Liver (tissue), 9 donors: ENCODE measurements around the gene DEXI. TPM values are rescaled to one million over a fixed set of nuclear protein-coding genes. Genes with fewer than 3 reads are reported as not detected.

Experiments
- DNase-seq: peaks from one replicate; pipeline ENCODE4 v3.0.0-alpha.2; 2017; ENCODE audit warnings: low spot score
- H3K27ac ChIP-seq, 2 donors: one replicate each; pipeline ENCODE4 v1.7.0; 2013; ENCODE audit warnings: inconsistent platforms in 2 of 2, low read length in 2 of 2, control low read depth in 1 of 2, low read depth in 1 of 2, mild to moderate bottlenecking in 1 of 2
- H3K27me3 ChIP-seq, 4 donors: one replicate each; pipeline versions ENCODE4 v1.6.1 to v1.7.0; 2013; ENCODE audit warnings: low read length in 3 of 4, inconsistent platforms in 1 of 4, mild to moderate bottlenecking in 1 of 4, moderate library complexity in 1 of 4; ENCODE audit not compliant: control insufficient read depth in 4 of 4, insufficient read depth in 4 of 4
- H3K36me3 ChIP-seq, 4 donors: one replicate each; pipeline versions ENCODE4 v1.6.1 to v1.7.0; 2013; ENCODE audit warnings: low read length in 3 of 4, mild to moderate bottlenecking in 3 of 4, low read depth in 1 of 4, moderate library complexity in 1 of 4; ENCODE audit not compliant: control insufficient read depth in 4 of 4, insufficient read depth in 3 of 4
- H3K4me1 ChIP-seq, 4 donors: one replicate each; pipeline versions ENCODE4 v1.6.1 to v1.7.0; 2013; ENCODE audit warnings: low read length in 3 of 4, mild to moderate bottlenecking in 3 of 4, moderate library complexity in 1 of 4; ENCODE audit not compliant: control insufficient read depth in 4 of 4, insufficient read depth in 4 of 4
- H3K4me3 ChIP-seq, 3 donors: one replicate each; pipeline versions ENCODE4 v1.6.1 to v1.7.0; 2013; ENCODE audit warnings: low read length in 3 of 3, control low read depth in 1 of 3, low read depth in 1 of 3, mild to moderate bottlenecking in 1 of 3
- H3K9ac ChIP-seq, 2 donors: one replicate each; pipeline ENCODE4 v1.7.0; 2013; ENCODE audit warnings: low read length in 2 of 2, mild to moderate bottlenecking in 2 of 2, moderate library complexity in 2 of 2, control low read depth in 1 of 2, low read depth in 1 of 2
- H3K9me3 ChIP-seq, 4 donors: one replicate each; pipeline versions ENCODE4 v1.6.1 to v1.7.0; 2013; ENCODE audit warnings: low read length in 3 of 4; ENCODE audit not compliant: control insufficient read depth in 4 of 4
- EGR1 ChIP-seq, 2 donors: IDR thresholded peaks; 2 replicates each; pipeline ENCODE4 v1.6.1; 2016 to 2018; ENCODE audit warnings: antibody characterized with exemption in 2 of 2, low read depth in 2 of 2
- FOXA1 ChIP-seq: IDR thresholded peaks from 2 replicates; pipeline ENCODE4 v1.6.1; 2016; ENCODE audit warnings: antibody characterized with exemption
- FOXA2 ChIP-seq: IDR thresholded peaks from 2 replicates; pipeline ENCODE4 v1.6.1; 2016; ENCODE audit warnings: antibody characterized with exemption
- GABPA ChIP-seq, 2 donors: IDR thresholded peaks in 1 of 2; conservative IDR thresholded peaks in 1 of 2; 2 replicates each; pipeline ENCODE4 v1.6.1; 2016; ENCODE audit warnings: antibody characterized with exemption in 2 of 2, mild to moderate bottlenecking in 1 of 2, moderate library complexity in 1 of 2
- HNF4G ChIP-seq: IDR thresholded peaks from 2 replicates; pipeline ENCODE4 v1.6.1; 2016; ENCODE audit warnings: antibody characterized with exemption
- JUND ChIP-seq, 2 donors: IDR thresholded peaks; 2 replicates each; pipeline ENCODE4 v1.6.1; 2016; ENCODE audit warnings: antibody characterized with exemption in 2 of 2
- NR2F2 ChIP-seq: IDR thresholded peaks from 2 replicates; pipeline ENCODE4 v1.6.1; 2016; ENCODE audit warnings: antibody characterized with exemption
- RAD21 ChIP-seq, 2 donors: IDR thresholded peaks; 2 replicates each; pipeline ENCODE4 v1.6.1; 2016; ENCODE audit warnings: antibody characterized with exemption in 2 of 2, mild to moderate bottlenecking in 2 of 2
- TAF1 ChIP-seq: conservative IDR thresholded peaks from 2 replicates; pipeline ENCODE4 v1.6.1; 2016; ENCODE audit warnings: antibody characterized with exemption, mild to moderate bottlenecking
- WGBS: extraction: QIAGEN DNeasy Blood & Tissue Kit; methylation state at CpG from one replicate; pipeline ENCODE4 v1.1.7; 2013; 5-methylcytosine and 5-hydroxymethylcytosine counted together
- polyA plus RNA-seq, 2 donors: library from polyadenylated mRNA; stranded (reverse) in 1 of 2; unstranded in 1 of 2; fragments of 200-250 nt in 1 of 2; fragments of >200 nt in 1 of 2; fragmentation: Nextera tagmentation in 1 of 2; extraction: Ambion mirVana in 1 of 2; gene quantifications; one replicate each; pipeline versions ENCODE4 v1.2.1 to v1.2.3, GENCODE V29; 2013 to 2015
- total RNA-seq, 2 donors: library from RNA; depleted of rRNA; stranded (reverse); fragments of >200 nt; gene quantifications; one replicate each; pipeline ENCODE4 v1.2.3, GENCODE V29; 2014
- TF ChIP-seq, protein P1 (sequence below): IDR thresholded peaks from 2 replicates; pipeline ENCODE4 v1.6.1; 2016; ENCODE audit warnings: antibody characterized with exemption
- TF ChIP-seq, protein P2 (sequence below): IDR thresholded peaks from 2 replicates; pipeline ENCODE4 v1.6.1; 2016; ENCODE audit warnings: antibody characterized with exemption
- TF ChIP-seq, protein P3 (sequence below): fragments of 150-350 bp; IDR thresholded peaks from 2 replicates; pipeline ENCODE4 v1.5.1; 2017; ENCODE audit warnings: improper control_type of control experiment, low read depth, low read length; ENCODE audit not compliant: missing input control
- TF ChIP-seq, protein P4 (sequence below): IDR thresholded peaks from 2 replicates; pipeline ENCODE4 v1.6.1; 2016; ENCODE audit warnings: antibody characterized with exemption, mild to moderate bottlenecking
- TF ChIP-seq, protein P5 (sequence below): IDR thresholded peaks from 2 replicates; pipeline ENCODE4 v1.6.1; 2016; ENCODE audit warnings: antibody characterized with exemption
- donor health status: healthy.
- donor health status: healthy.
- donor health status: healthy.
- donor health status: healthy.
- donor health status: healthy.

The DEXI gene
- total and polyA plus RNA-seq, 4 donors: 13.6 to 69.9 (median 41.8) TPM

DNA sequence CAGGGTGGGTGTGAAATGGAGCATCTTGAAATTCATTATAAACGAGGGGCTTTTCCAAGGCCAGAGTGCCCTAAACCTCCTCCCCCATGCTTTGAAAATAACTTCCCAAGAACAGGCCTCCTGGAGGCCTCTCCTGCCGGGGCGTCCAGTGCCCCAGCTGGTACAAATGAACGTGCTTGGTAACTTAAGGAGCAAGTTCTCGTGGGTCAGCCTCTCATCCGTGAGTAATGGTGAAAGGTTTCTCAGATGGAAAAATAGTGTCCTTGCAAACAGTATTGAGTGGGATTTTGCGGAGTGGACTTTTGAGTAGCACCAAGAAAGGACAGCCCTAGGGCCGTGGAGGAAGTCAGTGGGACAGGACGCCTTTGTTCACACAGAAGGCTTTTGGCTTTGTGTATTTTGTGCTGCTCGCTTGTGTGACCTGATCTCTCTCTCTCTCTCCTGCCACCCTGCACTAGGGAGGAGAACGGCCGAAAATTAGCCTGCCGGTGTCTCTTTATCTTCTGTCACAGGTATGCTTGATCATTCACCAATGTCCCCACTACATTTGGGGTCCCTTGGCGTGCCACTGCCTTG, 36.7 kb upstream of the DEXI start:
- no peak for DNase-seq
- H3K27ac ChIP-seq: peak overlapping the region; percentile 46 to 55
- 96% methylated on average over 14 of the region's 14 CpGs for WGBS

DNA sequence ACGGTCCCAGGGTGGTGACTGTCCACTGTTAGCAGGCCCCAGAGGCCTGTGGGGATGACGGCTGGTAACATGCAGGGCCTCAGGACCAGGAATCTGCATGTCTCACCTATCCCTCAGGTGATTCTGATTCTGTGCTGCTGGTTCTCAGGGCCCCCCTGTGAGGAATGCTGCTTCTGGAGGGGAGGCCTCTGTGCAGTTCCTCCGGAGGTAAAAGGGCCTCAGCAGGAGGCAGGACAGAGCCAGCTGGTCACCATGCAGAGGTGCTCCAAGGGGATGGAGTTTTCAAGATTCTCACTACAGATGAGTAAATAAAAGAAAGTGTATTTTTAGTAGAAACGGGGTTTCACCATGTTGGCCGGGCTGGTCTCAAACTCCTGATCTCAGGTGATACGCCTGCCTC, 35.9 kb upstream of the DEXI start:
- peaks cover 0 to 10% (median 4%) of the 10 kb centered on the region in 4 donors for H3K4me1 ChIP-seq
- H3K36me3 ChIP-seq: peaks cover under 1 to 12% (median 7%) of the 10 kb centered on the region in 4 donors
- no peak overlapping the region for H3K27ac ChIP-seq
- H3K4me3 ChIP-seq: no peak overlapping the region
- WGBS: 96% methylated on average over 6 of the region's 6 CpGs
- H3K9ac ChIP-seq: no peak overlapping the region
- no peaks in the 10 kb centered on the region for H3K9me3 ChIP-seq
- no peaks in the 10 kb centered on the region for H3K27me3 ChIP-seq
- DNase-seq: no peak
- no peak for TF ChIP-seq RAD21 (IDR thresholded peaks at IDR 0.05)
- TF ChIP-seq TAF1: no peak
- TF ChIP-seq NR2F2: no peak
- TF ChIP-seq, protein P1, sequence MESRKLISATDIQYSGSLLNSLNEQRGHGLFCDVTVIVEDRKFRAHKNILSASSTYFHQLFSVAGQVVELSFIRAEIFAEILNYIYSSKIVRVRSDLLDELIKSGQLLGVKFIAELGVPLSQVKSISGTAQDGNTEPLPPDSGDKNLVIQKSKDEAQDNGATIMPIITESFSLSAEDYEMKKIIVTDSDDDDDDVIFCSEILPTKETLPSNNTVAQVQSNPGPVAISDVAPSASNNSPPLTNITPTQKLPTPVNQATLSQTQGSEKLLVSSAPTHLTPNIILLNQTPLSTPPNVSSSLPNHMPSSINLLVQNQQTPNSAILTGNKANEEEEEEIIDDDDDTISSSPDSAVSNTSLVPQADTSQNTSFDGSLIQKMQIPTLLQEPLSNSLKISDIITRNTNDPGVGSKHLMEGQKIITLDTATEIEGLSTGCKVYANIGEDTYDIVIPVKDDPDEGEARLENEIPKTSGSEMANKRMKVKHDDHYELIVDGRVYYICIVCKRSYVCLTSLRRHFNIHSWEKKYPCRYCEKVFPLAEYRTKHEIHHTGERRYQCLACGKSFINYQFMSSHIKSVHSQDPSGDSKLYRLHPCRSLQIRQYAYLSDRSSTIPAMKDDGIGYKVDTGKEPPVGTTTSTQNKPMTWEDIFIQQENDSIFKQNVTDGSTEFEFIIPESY: no peak
- TF ChIP-seq, protein P2, sequence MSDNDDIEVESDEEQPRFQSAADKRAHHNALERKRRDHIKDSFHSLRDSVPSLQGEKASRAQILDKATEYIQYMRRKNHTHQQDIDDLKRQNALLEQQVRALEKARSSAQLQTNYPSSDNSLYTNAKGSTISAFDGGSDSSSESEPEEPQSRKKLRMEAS: no peak
- TF ChIP-seq, protein P3, sequence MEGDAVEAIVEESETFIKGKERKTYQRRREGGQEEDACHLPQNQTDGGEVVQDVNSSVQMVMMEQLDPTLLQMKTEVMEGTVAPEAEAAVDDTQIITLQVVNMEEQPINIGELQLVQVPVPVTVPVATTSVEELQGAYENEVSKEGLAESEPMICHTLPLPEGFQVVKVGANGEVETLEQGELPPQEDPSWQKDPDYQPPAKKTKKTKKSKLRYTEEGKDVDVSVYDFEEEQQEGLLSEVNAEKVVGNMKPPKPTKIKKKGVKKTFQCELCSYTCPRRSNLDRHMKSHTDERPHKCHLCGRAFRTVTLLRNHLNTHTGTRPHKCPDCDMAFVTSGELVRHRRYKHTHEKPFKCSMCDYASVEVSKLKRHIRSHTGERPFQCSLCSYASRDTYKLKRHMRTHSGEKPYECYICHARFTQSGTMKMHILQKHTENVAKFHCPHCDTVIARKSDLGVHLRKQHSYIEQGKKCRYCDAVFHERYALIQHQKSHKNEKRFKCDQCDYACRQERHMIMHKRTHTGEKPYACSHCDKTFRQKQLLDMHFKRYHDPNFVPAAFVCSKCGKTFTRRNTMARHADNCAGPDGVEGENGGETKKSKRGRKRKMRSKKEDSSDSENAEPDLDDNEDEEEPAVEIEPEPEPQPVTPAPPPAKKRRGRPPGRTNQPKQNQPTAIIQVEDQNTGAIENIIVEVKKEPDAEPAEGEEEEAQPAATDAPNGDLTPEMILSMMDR: no peak
- TF ChIP-seq GABPA (IDR thresholded peaks at IDR 0.05 in 1 of 2, conservative IDR thresholded peaks at IDR 0.05 in 1 of 2): no peak
- TF ChIP-seq FOXA1: no peak

More for the DNA sequence above, 36.7 kb upstream of the DEXI start:
- H3K9ac ChIP-seq: no peak overlapping the region
- H3K36me3 ChIP-seq: peaks cover 0 to 9% (median 5%) of the 10 kb centered on the region in 4 donors
- TF ChIP-seq, protein P2: no peak
- TF ChIP-seq HNF4G: no peak
- TF ChIP-seq, protein P4, sequence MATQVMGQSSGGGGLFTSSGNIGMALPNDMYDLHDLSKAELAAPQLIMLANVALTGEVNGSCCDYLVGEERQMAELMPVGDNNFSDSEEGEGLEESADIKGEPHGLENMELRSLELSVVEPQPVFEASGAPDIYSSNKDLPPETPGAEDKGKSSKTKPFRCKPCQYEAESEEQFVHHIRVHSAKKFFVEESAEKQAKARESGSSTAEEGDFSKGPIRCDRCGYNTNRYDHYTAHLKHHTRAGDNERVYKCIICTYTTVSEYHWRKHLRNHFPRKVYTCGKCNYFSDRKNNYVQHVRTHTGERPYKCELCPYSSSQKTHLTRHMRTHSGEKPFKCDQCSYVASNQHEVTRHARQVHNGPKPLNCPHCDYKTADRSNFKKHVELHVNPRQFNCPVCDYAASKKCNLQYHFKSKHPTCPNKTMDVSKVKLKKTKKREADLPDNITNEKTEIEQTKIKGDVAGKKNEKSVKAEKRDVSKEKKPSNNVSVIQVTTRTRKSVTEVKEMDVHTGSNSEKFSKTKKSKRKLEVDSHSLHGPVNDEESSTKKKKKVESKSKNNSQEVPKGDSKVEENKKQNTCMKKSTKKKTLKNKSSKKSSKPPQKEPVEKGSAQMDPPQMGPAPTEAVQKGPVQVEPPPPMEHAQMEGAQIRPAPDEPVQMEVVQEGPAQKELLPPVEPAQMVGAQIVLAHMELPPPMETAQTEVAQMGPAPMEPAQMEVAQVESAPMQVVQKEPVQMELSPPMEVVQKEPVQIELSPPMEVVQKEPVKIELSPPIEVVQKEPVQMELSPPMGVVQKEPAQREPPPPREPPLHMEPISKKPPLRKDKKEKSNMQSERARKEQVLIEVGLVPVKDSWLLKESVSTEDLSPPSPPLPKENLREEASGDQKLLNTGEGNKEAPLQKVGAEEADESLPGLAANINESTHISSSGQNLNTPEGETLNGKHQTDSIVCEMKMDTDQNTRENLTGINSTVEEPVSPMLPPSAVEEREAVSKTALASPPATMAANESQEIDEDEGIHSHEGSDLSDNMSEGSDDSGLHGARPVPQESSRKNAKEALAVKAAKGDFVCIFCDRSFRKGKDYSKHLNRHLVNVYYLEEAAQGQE: no peak
- TF ChIP-seq JUND (IDR thresholded peaks at IDR 0.05): no peak
- TF ChIP-seq, protein P5, sequence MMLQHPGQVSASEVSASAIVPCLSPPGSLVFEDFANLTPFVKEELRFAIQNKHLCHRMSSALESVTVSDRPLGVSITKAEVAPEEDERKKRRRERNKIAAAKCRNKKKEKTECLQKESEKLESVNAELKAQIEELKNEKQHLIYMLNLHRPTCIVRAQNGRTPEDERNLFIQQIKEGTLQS: no peak
- no peak for TF ChIP-seq EGR1 (IDR thresholded peaks at IDR 0.05; ENCODE audit: low read depth in 2 of 2)
- TF ChIP-seq, protein P3: no peak
- TF ChIP-seq, protein P1: no peak
- TF ChIP-seq FOXA2: no peak
- H3K27me3 ChIP-seq: no peaks in the 10 kb centered on the region
- H3K9me3 ChIP-seq: no peaks in the 10 kb centered on the region
- H3K4me3 ChIP-seq: no peak overlapping the region
- peaks cover 0 to 11% (median 4%) of the 10 kb centered on the region in 4 donors for H3K4me1 ChIP-seq
